ENCODE data around the gene CD52.
"Not testable (repeated sequence)": the region's sequence is repeated elsewhere in the genome, so short reads cannot be mapped to it uniquely, and the experiment has no call there.

Gene CD52

DNA sequence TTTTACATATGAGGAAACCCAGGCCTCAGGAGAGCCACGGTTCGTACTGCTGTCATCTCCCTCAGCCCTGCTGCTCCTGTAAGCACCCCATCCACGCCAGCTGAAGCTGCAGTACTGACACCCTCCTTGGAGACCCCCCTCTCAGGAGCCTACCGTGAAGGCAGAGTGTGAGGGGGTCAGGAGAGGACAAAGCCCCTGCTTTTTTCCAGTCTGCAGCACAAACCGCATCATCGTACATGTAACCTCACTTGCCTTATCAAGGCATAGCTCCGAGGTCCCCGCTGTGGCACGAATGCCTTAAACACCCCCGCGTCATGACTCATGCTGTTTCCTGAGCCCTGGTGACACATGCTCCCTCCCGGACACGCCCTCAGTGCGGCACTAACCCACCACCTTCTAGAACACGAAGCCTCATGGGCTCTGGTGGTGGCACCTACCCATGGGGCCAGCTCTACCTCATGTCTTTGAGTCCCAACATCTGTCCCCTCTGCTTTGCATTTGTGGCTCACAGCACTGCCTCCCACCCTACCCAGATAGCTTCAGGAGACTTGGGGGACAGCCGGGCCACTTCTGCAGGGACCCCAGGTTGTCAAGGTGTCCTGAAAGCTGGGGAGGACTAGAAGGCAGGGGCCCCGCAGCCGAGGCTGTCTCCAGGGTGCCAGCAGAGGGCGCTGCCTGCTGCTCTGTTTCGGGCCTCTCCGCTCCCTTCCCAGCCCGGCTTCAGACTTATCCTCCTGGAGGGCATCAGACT lies 33.0 kb upstream of the CD52 start:
- no peak for DNase-seq

DNA sequence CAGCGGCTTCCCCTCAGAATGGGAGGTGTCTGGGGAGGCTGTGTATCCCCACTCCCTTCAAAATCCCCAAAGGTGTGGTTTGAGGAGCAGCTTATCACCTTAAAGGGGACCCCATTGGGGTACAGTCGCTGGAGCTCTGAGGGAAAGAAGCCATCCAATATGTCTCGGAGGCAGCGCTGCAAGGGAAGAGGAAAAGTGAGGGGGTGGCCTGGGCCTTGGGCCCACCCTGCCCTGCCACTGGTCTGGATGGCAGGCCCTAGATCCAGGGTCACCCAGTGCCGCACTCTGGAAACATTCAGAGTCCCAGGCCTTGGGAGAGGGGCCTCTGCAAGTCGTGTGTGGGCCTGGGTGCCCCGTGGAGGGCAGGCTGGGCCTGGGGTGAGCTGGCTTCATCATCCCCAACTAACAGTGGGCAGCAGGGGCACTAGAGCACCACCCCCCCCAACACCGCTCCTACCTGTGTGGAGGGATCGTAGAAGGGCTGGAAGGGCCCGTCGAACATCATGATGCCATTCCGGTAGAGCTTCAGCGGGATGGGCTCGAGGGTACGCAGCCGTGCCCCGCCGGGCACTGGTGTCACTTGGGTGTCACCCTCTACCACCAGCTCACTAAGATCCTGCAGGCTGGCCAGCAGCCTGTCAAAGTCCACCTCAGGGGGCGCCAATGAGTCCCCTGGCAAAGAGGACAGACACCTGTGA lies 32.2 kb upstream of the CD52 start:
- DNase-seq = no peak

DNA sequence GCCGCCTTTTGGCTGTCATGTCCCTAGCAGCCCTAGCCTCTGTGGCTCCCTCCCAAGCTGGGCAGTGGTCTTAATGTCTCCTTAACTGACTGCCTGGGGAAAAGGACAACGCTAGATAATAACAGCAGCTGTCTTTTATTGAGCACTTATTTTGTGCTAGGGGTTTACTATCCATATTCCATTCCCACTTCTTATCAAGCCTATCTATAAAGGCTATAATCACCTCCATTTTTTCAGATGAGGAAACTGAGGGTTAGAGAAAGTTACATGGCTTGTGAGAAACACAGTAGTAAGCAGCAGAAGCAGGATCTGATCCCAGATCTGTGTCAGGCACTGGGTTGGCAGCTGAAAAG lies 31.7 kb upstream of the CD52 start:
- no peak for DNase-seq

DNA sequence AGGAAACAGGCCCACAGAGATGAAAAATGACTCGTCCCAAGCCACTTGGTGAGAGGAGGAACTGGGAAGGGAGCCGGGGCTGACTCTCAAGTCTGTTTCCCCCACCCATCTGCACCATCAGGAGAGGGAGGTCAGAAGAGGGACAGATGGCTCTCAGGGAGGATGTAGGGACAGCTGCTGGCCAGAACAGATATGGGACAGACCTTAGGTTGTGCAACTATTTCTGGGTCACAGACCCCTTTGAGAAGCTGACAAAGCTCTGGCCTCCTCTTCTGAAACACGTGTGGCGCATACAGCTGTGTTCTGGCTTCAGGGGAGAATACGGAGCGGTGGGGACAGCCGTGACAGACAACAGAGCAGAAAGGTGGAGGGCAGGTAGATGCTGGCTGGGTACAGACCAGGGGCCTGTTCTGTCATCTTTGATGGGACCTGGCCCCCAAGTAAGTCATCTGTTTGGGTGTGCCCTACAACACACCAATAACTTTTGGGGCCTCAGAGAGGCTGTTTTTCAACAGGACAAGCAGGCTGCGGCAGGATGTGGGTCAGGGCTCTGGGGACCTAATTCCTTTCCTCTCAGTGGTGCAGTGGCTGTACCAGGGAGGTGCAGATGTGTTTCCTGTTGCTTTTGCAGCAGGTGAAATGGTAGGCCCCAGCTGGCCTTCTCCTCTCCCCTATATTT lies 30.6 kb upstream of the CD52 start:
- no peak for DNase-seq

DNA sequence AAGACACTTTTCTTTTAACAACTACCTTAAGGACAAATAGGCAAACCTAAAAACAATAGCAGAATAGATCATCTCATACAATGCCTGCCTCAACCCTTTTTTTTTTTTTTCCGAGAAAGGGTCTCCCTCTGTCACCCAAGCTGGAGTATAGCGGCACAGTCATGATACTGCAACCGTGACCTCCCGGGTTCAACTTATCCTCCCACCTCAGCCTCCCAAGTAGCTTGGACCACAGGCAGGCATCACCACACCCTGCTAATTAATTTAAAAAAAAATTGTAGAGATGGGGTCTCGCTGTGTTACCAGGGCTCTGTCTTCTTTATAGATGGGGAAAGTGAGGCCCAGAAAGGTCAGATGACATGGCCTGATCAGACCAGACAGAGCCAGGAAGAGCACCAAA lies 29.9 kb upstream of the CD52 start:
- DNase-seq = no peak

DNA sequence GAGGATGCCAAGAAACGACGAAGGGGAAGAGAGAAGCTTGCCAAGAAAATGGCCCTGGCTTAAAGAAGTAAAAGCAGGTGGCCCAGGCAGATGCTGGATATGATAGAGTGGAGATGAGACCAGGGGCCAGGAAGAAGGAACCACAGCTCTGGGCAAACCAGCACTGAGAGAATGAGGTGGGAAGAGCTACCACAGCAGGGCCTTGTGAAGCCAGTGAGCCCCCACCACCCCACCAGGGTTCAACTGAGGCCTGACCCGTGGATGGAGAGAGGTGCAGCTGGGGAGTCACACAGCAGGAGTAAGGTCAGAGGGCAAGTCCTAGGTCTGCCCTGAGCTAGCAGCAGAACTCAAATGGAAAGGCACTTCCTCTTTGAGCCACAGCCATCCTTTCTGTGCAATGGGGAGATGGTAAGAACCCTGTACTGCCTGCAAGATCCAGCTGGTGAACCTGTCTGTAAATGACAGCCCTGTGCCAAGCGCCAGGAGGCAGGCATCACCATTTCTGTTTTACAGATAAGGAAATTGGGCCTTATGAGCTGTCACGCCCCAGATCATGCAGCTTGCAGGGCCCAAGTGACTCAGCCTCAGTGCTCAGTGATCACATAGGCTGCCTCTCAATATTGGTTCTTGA lies 29.3 kb upstream of the CD52 start:
- no peak for DNase-seq

DNA sequence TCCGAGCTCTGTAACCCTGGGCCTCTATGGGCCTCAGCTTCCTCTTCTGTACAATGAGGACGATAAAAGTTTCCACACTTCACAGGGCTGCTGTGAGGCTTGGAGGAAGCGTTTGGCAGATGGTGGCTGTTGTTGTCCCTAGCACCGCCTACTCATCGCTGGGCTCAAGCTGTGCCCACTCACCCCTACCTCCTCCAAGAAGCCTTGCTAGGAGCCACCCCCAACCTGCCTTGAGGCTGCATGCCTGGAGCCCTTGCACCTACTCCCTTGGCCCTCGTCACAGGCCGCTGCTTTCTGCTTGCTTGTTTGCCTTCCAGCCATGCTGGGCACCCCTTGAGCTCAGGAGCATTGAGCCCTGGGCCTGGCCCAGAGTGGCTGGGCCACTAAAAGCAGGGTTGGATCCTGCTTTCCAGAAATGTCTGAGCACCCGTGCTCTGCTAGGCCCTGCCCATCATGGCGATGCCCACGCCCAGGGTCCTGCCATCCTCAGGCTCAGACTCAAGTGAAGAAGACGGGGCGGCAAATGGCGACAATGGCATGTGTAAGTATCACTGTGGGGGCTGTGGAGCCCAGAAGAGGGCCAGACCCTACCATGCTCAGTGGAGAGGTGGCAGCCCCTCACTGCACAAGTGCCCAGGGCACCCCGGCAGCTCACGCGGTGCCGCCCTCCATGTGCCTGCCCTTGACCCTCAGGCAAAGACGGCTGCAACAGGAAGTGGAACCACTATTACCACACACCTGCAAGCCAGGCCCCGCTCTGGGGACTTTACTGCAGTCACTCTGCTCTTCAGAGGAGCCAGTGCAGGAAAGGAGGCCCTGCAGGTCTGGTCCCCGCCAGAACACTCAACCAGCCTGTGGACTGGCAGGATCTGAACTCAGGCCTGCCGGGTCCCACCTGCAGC lies 28.3 kb upstream of the CD52 start:
- DNase-seq = no peak

DNA sequence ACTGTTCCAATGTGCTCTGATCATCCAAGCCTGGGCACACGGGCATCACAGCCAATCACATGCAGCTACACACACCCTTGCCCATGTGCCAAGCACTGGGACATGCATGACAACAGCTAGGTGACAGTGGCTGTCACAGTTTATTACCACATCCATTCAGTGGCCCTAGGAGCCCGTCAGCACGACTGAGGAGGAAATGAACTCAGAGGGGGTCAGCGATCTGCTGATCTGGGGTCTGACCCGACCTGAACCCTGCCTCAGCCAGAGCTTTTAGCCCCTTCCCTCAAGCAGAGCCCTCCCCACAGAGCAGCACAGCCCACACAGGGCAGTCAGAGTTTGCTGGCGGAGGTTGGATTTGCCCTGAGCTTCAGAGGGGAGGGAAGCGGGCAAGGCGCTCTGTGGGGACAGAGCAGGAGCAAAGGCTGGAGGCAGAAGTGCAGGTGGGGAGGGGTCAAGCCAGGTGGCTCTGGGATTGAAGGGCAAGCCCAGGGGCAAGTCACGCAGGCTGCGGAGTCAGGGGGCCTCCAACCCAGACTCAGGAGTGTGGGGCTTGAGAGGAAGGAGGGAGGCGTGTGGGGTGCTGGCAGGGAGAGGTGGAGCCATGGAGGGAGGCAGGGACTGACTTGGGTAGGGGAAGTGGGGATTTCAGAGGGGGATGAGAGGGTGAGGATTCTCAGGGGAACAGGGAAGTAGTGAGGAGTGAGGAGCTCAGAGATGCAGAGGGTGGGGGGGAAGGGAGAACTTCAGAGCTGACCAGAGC lies 27.5 kb upstream of the CD52 start:
- no peak for DNase-seq

DNA sequence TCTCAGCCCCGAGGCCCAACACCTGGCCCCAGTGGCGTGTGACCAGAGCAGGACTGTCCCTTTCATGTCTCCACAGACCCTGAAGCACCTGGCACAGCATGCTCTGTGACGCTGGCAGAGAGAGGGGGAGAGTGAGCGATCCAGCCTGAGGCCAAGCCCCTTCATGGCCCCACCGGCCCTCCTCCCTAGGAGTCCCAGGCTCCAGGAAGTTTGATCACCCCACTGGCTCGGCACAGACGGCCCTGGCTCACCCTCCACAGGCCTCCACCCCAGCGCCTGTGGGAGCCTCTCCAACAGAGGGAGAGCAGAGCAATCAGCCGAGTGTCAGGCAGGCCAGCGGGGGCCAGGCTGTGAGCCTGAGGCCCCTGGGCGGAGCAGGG lies 26.9 kb upstream of the CD52 start:
- DNase-seq = no peak

DNA sequence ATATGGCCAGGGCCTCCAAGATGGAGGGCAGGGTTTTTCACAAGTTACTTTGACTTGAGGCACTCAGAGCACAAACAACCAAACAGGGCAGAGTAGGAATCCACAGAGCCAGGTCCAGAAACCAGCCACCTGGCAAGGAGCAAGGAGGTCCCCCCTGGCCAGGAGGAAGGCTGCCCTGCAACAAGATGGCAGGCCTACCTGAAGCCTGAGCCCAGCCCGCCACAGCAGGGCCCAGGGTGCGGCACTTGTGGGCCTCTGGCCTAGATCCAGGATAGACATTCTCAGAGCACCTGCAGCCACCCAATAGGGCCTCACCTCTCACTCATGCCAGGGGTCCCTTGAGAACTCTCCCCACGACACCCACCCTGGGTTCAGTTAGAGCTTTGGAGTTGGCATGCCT lies 26.3 kb upstream of the CD52 start:
- DNase-seq = no peak

DNA sequence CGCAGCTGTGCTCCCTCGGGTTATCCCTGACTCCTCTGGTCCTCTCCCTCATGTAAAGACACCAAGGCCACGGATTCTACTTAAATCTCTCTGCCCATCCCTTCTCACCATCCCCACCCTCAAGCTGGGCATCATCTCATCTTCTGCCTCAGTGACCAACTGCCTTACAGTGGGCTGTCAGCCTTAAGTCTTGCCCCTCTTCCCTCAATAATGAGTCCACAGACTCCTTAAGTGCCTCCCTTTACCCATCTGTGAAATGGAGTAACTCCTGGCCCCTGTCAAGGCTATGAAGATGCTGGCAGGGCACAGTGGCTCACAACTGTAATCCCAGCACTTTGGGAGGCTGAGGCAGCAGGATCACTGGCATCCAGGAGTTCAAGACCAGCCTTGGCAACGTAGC lies 25.8 kb upstream of the CD52 start:
- no peak for DNase-seq

DNA sequence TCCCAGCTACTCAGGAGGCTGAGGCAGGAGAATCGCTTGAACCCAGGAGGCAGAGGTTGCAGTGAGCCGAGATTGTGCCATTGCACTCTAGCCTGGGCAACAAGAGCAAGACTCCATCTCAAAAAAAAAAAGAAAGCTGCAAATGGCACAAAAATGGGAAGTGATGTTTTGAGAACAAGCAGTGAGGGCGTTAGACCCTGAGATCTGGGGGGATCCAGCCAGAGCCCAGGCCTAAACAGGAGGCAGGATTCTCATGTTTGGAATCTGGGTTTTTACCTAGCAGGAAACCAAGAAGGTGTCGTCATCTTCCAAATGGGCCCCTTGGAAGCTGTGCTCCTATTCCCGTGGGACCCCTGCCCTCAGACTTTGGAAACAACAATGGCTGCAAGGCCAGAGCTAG lies 25.0 kb upstream of the CD52 start:
- DNase-seq = not testable (repeated sequence)

DNA sequence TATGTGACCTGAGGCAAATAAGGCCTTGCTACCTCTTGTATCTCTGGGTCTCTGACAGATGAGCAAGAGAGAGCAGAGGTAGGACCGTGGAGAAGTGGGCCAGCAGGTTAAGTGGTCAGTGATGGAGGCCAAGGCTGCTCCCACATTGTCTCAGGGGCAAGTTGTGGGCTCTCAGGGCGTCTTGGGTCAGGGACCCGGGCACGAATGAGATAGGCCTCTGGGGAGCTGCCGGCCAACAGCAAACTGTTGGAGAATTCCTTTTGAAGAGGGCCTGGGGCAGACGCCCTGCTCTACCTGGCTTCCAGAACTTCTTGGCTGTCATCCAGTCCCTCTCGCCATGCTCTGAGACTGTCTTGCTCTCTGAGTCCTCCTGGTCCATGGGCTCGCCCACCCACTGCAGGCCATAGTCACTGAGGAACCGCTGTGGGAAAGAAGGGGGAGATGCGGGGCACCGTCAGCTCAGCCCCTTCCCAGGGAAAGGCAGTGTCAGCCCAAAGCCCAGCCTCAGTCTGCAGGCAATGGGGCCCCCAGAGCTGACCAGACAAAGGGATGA lies 23.8 kb upstream of the CD52 start:
- DNase-seq = no peak

DNA sequence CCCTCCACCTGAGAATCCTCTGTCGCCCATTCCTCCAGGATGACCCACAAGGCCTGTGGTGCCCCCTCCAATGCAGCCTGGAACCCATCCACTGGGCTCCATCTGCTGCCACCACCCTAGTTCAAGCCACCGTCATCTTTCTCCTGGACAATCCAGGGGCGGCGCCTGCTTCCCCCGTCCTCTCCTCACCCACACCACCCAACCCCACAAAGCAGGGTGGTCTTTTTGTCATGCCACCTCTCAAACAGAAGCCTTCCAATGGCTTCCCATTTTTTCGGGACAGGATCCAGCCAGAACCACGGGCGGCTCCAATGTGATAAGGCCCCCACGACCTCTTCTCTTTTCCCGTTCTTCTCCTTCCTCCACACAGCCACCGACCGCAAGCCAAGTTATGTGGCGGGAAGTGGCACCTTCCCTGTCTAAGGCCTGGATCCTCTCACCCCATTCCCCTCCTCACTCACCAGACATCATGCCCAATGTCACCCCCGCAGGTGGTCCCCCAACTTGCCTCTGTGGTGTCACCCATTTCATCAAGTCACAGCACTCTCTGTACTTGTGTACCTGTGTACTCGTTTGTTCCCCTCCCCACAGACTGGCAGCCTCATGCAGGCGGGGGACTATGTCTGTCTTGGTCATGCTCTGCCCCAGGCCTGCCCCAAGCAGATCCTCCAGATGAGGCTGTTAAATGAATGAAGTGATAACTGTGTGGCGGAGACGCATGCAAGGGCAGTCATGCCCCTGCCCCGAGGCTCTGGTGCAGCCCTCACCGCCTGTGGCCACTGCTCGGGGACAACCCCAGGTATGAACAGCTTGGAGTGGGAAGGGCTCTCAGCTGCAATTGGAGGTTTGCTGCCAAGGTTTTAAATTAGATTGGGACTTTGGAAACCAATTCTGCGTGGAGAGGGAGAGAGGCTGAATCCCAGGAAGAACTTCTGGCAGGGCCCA lies 22.3 kb upstream of the CD52 start:
- DNase-seq = no peak

DNA sequence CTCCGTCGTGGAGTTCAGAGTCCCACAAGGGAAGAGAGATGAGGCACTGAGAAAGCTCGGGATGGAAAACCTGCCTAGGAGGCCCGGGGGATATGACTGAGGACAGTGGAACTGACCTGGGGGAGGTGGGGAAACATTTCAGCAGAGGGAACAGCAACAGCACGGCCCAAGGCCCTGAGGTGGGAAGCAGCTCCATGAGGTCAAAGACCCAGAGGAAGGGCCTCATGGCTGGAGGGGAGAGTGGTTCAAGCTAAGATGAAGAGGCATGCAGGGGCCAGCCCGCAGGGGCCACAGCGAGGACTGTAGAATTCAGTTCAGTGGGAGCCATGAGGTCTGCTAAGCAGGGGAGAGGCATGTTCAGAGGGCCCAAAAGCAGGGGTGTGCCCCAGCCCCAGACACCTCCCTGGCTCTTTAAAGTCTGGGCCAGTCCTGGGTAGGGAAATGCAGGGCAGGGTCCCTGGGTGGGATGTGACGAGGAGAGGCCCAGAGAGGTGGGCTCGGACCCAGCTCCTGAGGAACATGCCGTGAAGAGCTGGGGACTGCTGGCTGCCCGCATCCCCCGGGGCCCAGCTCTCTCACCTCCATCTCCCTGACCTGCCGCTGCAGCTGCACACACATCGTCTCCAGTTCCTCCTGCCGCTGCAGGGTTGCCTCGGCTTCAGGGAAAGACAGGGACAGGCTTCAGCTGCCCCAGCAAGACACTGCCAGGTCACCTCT lies 21.3 kb upstream of the CD52 start:
- no peak for DNase-seq

DNA sequence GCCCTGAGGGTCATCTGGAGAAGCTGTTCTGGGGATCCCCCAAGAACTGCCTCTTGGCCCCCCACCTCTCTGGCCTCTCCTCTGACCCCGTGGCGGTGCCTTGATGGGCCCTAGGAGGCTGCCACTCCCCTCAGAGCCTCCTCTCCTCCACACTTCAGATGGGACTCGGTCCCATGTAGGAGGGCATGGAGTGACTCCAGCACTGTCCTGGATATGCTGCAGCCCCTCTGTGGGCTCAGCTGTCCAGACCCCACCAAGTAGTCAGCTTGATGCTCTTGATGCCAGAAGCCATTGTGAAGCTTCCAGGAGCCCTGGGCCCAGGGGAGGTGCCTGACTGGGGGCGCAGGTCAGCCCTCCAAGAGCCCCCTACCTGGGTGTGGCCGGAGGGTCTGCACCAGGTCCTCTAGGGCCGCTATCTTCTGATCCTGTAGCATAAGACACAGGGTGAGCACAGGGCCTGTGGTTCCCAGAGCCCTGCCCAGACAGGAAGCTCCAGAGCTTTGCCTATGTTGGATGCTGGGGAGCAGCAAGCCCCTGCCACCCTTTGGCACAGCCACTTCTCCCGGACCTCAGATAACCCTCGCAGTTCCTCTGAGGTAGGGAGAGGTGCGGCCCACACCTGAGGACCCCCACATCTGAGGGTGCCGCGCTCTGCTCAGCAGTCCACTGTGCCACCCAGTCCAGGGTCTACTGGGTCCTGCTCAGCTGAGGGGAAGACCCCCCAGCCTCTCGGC lies 20.5 kb upstream of the CD52 start:
- DNase-seq = no peak

DNA sequence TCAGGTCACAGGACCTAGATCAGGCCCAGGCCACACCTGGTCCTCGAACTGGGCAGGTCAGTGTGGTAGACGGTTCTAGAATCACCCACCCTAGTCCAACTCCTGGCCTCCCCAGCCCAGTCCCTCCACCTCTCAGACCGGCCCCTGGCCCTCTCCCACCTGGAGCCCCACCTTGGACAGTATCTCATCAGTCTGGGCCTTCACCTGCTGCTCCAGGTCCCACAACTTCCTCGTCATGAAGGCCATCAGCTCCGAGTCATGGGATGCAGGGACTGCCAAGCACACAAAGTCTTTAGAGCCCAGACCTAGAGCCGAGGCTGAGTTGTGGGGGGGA lies 20.0 kb upstream of the CD52 start:
- DNase-seq = no peak

DNA sequence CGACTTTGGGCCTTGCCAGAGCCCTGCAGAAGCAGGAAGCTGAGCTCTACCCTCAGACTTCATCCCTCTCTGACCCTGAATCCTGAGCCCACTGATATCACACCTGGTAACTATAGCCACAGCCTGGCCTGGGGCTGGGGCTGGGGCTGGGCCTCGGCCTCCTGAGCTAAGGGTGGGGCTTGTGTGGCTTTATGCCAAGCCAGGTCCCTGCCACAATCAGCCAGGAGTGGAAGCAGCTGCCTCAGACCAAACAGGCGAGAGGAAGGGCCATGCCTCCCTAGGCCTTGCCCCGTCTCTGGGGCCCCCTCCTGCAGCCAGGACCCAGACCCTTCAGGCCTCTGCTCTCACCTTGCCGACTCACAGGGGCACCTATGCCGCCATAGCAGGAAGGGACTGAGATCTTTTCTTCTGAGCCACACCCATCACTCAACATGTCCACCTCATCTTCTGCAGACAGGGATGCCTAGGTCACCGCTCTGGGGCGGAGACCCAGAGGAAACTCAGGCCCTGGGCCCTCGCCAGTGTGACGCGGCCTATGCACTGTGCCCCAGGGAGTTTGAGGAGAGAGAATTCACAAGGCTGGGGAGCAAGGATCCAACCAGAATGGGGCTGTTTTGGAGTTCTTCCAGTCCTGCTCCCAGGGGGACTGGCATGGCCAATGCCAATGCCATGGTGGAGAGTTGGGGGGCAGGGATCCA lies 17.0 kb upstream of the CD52 start:
- no peak for DNase-seq

Data from NCI-H510A treated with DMSO at 0.1 percent for 48 hours (cell line).